ENCODE results near the gene CAMK2B. TPM values are rescaled to one million over a fixed set of nuclear protein-coding genes. Genes with fewer than 3 reads are reported as not detected.

Gene CAMK2B
- total RNA-seq, 1 experiment from 2014 or later = 0.13 TPM

DNA sequence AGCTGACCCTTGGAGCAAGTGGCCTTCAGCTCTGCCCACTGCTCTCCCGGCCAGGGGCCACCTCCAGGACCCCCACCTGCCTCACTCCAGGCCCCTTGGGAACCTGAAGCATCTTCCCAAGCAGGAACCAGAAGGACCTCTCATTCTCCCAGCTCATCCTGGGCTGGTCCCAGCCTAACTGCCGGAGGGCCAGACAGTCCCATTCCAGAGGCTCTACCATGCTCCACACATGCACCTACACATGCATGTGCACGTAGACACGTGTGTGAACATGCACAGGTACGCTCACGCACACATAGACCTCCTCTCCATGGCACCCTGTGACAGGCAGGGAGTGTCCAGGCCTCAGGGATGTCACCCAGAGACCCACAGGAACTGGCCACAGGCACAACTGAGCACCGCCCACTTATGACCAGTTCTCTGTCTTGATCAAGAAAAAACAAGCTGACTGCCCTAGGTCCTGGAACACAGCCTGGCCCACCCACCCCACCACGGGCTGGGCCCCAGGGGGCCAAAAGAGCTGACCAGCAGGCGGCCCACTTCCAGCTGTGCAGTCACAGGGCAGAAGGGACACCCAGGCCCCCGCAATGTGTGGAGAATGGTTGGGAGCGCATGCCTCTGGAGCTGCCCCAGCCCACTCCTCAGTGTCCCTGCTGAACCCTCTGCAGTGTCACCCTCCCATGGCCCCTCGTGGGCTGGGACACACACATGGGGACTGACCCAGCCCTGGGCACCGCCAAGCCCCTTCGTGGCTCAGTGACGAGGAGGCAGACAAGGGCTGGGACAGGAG, 43.4 kb downstream of the CAMK2B start:
- DNase-seq (ENCODE audit: low read depth, low spot score) = no peak
- in situ Hi-C loops (cut with HindIII; ENCODE audit: low pct_unique_long_range_greater_than_20kb, low sequenced_read_pairs) = no loop called here

DNA sequence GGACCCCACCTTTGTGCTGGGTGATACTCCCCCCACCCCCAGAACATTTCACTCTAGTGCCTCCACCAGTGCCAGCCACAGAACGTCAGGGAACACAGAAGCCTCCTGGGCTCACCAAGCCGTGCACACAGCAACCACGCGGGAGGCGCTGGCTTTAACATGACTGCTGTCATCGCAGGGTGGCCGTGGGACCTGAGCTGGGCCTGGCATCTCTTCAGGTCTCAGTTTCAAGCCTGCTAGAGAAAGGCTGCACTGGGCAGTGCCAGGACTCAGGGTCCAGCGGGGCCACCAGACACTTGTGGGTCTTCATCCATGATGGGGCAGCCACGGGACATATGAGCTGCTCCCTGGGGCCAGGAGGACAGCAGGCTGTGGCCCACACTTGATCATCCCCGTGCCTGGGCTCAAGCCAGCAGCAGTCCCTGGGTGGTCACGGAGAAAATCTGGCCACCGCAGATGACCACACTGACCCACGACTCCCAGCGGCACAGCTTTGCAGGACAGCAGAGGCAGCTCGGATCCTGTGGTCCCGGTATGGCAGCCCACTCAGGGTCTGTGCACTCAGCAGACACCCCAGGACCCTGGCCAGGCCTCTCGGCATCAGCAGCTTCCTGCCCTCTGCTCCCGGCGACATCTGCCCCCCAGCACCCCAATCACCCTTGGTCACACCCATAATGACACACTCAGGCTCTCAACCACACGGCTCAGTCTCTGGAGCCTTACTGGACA, 44.2 kb downstream of the CAMK2B start:
- no peak for DNase-seq (ENCODE audit: low read depth, low spot score)
- in situ Hi-C loops (cut with HindIII; ENCODE audit: low pct_unique_long_range_greater_than_20kb, low sequenced_read_pairs) = no loop called here

DNA sequence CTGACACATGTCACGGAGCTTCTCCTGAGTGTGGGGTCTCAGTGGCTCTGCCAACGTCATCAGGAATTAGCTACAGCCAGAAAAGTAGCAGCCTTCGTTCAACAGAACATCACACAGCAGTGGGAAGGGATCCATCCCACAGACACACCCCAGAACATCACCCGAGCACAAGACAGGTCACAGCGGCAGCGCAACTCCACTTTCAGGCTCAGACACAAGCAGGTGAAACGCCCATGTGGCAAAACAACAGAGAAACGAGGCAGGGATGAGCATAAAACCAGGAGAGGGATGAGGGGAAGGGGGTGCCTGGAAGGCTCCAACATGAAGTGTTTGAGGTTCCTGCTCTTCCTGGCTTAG, 44.8 kb downstream of the CAMK2B start:
- DNase-seq (ENCODE audit: low read depth, low spot score) = no peak
- in situ Hi-C loops (cut with HindIII; ENCODE audit: low pct_unique_long_range_greater_than_20kb, low sequenced_read_pairs) = no loop called here

DNA sequence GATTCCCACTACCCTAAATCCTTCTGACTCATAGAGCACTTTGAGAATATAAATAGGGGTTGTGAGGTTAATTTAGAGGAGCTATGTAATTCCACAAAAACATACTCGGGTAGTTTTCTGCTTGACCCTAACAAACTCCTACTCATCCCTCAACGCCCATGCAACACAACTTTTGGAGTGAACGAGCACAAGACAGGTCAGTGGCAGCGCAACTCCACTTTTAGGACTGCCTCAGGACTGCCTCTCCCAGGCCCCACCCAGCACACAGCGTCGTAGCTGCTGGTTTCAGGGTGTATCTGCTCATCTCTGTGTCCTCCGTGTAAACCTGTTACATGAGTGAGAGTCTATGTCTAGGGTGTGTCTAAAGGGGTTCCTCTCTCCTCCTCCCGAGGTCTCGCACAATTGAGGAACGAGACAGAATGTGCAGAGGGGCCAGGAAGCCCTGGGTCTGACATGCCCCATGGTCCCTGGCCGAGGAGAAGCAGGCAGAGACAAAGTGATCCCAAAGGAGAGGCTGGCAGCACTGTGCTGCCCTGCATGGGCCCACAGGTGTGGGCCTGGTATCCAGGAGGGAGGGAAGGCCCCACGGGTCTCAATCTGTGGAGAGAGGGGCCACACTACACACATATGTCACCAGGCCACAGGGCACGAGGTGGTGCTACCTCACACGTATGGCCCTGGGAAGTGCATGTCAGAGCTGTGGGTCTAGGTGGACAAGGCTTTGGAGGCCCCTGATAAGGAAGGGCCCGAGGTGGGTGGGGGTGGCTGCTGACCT, 45.5 kb downstream of the CAMK2B start:
- DNase-seq (ENCODE audit: low read depth, low spot score) = no peak
- in situ Hi-C loops (cut with HindIII; ENCODE audit: low pct_unique_long_range_greater_than_20kb, low sequenced_read_pairs) = no loop called here

DNA sequence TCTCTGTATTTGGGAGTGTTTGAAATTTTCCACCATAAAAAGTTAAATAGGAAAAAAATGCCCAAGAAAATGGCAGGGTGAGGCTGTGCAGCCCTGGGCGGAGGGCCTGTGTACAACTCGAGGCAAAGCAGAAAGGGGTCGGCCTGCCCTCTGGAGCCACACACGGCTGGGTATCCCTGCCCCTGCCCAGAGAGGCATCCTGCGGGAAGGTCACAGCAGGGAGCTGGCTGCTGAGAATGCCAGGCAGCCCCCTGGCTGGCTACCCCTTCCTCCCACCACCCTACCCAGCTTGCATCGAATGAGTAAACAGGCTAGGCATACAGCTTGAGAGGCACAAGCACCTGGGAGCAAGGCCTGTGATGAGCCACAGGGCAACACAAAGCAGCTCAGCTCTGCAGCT, 46.1 kb downstream of the CAMK2B start:
- in situ Hi-C loops (cut with HindIII; ENCODE audit: low pct_unique_long_range_greater_than_20kb, low sequenced_read_pairs) = no loop called here

DNA sequence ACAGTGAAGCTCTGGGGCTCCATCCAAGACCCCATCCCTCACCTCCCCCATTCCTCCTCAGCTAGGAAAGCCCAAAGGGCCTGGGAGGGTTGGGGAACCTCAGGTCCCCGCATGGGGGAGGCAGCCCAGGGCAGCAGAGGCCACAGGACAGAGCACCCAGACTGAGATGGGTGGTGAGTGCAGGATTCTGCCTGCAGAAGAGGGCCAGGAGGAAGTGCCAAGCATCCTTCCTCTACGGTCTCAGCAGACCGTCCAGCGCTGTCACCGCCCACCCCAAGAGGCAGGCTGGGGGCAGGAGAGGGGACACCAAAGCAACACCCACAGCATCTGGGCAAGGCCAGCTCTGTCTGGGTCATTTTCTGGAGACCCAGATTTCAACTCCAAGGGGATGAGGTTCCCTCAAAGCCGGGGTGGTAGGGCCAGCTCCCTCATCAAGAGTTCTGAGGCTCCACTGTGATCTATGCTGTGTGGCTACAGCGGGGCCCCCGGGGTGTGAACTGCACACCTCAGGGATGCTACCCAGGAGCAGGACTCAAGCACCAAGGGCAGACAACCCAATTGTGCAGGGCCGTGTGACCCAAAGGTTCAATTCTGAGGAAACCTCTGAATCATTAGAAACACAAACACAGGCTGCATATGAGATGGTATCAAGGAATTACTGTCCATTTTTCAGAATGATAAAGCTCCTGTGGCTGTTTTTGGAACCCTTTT, 46.8 kb downstream of the CAMK2B start:
- DNase-seq (ENCODE audit: low read depth, low spot score) = no peak
- in situ Hi-C loops (cut with HindIII; ENCODE audit: low pct_unique_long_range_greater_than_20kb, low sequenced_read_pairs) = no loop called here

More for the DNA sequence above, 46.1 kb downstream of the CAMK2B start:
- no peak for DNase-seq (ENCODE audit: low read depth, low spot score)

DNA sequence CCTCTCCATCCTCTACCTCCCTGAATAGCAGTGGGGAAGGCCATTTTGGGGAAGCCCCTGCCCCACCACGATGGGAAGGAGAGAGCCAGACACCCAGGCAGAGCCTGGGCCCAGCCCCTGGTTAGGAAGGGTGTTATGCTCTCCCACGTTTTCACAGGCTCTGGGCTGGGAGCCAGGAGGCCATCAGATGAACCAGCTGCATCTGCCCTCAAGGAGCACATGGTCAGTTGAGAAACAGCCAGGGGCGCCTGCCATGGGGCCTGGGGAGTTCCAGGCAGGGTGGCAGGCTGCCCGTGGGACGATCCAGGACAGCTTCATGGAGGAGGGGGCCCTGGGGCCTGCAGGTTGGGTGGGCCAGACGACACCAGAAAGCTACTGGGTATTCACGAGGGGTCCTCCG, 47.5 kb downstream of the CAMK2B start:
- in situ Hi-C loops (cut with HindIII; ENCODE audit: low pct_unique_long_range_greater_than_20kb, low sequenced_read_pairs) = no loop called here
- no peak for DNase-seq (ENCODE audit: low read depth, low spot score)

DNA sequence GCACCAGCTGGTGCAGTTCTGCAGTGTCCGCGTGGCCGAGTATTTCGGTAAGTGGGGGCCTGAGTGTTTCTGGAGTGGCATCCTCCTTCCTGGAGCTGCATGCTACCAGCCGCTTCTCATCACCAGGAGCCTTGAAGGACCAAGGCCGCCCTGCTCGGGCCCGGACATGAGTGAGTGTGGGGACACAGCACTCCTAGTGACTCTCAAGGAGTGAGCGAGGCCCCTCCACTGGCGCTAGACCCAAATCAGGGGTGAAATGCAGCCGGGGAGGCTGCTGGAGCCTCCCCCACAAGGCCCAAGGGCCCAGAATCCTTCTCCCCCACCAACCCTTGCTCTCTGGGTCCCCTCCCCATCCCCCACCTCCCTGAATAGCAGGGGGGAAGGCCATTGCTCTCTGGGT, 48.0 kb downstream of the CAMK2B start:
- in situ Hi-C loops (cut with HindIII; ENCODE audit: low pct_unique_long_range_greater_than_20kb, low sequenced_read_pairs) = no loop called here
- DNase-seq (ENCODE audit: low read depth, low spot score) = no peak

DNA sequence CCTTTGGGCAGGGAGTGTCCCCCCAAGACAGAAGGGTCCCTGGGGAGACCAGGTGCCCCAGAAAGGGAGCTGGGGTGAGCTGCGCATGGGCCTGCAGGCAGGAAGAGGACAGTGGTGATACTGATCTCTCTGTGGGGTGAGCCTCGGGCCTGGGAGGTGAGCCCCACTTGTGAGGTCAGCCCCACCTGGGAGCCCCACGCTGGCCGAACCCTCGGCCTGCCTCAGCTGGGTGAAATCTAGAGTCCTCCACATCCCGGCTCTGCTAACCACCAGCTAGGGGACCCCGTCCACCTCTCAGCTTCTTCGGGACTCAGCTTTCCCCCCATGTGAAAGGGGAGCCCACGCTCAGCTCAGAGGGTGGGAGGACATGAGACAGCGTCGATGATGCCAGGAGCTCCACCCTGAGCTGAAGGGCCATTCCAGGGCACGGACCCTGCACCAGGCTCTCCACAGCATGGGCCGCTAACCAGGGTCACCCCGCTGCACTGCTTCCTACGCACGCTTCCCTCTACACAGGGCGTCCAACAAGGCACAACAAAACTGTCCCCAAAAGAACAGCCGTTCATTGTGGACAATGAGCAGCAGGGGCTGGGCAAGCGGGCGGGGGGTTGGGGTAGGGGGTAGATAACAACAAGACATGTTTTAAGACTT, 48.7 kb downstream of the CAMK2B start:
- DNase-seq (ENCODE audit: low read depth, low spot score) = no peak
- in situ Hi-C loops (cut with HindIII; ENCODE audit: low pct_unique_long_range_greater_than_20kb, low sequenced_read_pairs) = no loop called here

DNA sequence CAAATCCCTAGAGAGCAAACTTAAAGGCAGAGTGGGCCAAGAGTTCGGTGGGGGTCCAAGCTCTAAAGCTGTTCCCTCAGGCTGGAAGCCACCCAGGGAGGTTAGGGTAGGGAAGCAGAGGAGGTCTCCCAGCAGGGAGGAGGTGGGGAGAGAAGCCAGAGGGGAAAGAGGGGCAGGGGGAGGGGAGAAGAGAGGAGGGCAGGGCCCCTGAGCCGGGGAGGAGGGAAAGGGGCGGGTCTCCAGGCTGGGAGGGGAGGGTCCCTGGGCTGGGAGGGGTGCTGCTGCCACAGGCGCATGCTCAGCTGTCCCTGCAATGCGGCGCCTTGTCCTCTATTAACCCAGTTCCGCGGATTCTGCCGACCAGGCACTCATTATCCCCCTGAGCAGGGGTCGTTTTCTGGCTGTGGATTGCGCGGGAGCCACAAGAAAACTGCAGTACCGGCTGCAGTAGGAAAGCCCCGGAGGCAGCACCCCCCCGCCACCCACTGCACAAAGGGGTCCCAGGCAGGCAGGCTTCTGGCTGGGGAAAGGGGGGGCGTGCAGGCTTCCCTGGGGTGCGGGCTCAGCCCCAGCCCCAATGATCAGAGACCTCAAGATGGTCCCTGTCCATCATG, 49.3 kb downstream of the CAMK2B start:
- in situ Hi-C loops (cut with HindIII; ENCODE audit: low pct_unique_long_range_greater_than_20kb, low sequenced_read_pairs) = no loop called here
- DNase-seq (ENCODE audit: low read depth, low spot score) = no peak

DNA sequence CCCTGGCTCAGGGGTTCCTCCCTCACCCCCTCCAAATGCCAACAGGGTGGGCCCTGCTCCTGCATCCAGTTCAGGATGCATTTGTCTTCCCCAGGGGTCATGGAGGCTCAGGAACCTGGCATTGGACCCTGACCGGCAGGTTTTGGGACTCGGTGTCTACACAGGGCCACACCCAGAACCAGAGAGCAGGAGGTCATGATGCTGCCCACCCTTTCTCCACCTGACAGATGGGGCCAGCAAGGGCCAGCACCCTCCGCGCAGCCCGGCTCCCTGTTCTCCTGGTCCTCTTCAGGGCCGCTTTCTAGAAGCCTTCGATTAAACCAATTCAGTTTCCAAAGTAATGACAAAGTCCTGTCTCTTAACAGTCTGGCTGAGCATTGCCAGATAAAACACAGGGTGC, 50.2 kb downstream of the CAMK2B start:
- in situ Hi-C loops (cut with HindIII; ENCODE audit: low pct_unique_long_range_greater_than_20kb, low sequenced_read_pairs) = no loop called here

DNA sequence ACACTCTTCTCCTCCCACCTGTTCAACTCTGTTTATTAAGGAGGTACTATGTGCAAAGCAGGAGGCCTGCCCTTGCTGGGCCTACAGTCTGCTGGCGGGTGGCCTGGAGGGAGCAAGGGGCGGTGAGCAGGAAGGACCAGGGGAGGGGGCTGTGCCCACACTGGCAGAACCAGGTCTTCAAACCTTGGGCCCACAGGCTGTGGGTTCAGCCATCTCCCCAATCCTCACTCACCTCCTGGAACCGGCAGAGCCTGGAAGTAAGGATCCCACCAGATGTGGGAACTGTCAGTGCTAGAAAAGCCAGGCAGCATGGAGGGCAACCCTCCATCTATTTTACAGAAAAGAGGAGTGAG, 50.8 kb downstream of the CAMK2B start:
- in situ Hi-C loops (cut with HindIII; ENCODE audit: low pct_unique_long_range_greater_than_20kb, low sequenced_read_pairs) = no loop called here
- no peak for DNase-seq (ENCODE audit: low read depth, low spot score)

More for the DNA sequence above, 50.2 kb downstream of the CAMK2B start:
- no peak for DNase-seq (ENCODE audit: low read depth, low spot score)

DNA sequence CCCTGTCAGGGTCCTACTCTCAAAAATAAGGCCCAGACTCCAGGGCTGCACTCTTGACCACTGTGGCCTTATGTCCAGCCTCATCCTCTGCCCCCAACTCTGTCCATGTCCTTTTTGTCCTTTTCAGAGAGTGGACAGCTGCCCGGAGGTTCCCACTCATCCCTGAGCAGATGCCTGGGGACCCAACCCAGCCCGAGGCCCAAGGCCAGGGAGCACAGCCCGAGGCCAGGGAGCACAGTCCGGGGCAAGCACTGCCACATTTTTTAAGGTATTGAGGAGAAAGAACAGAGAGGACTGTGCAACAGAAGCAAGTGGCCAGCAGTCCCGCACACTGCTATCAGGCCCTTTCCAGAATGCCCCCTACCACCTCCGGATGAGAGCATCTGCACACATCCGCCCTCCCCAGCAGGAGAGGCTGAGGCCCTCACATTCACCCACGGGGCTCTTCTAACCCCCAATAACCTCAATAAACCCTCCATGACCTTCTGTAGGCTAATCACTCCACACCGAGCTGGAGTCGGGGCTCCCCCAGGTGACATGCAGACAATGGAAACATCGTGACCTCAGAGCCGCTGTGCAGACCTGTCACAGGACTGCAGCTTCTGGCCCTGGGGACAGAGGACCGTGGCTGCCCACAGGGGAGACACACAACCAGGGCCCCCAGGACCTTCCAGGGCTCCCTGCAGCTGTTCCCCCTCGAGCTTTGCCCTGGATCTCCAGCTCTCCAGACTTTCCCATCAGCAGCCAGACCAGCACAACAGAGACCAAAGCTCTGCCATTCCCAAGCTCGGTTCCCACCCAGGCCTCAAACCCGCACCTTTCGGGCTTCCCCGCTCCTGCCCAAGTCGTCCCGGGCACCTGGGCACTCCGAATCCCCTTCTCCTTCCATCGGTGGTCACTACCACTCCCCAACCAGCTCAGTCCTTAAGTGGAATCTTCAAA, 51.4 kb downstream of the CAMK2B start:
- in situ Hi-C loops (cut with HindIII; ENCODE audit: low pct_unique_long_range_greater_than_20kb, low sequenced_read_pairs) = no loop called here
- no peak for DNase-seq (ENCODE audit: low read depth, low spot score)

DNA sequence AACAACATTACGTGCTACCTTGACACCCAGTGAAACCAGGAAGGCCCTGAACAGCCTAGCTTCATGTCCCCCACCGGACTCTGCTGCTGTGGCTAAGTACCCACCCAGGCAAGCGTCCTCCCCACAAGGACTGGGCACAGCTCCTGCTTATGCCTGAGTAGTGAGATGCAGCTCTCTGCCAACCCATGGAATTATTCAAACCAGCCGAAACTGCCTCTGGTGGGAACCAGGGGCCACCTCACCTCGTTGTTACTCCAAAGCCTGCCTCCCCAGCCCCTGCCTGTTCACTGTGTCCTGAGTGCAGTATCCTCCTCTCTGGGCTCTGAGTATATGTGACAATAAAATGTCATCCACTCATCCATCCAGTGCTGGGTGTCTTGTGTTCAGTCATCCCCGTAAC, 52.4 kb downstream of the CAMK2B start:
- in situ Hi-C loops (cut with HindIII; ENCODE audit: low pct_unique_long_range_greater_than_20kb, low sequenced_read_pairs) = no loop called here

DNA sequence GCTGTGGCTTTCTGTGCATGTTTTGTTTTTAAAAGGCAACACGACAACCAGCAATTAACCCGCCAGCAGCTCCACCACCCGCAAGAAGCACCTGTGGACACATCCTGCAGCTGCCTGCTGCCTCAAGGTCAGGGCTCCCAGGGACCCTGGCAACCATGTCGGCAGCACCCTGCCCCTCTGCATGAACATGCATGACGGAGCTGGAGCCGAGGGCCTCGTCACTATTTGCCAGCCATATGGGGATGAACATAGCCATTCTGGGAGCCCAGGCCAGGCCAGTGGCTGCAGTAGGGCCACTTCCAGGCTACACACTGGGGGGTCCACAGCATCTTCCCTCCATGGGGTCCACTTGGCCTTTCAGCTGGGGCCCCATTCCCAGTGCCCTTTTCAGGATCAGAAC, 52.9 kb downstream of the CAMK2B start:
- in situ Hi-C loops (cut with HindIII; ENCODE audit: low pct_unique_long_range_greater_than_20kb, low sequenced_read_pairs) = no loop called here
- no peak for DNase-seq (ENCODE audit: low read depth, low spot score)

More for the DNA sequence above, 52.4 kb downstream of the CAMK2B start:
- DNase-seq (ENCODE audit: low read depth, low spot score) = no peak

DNA sequence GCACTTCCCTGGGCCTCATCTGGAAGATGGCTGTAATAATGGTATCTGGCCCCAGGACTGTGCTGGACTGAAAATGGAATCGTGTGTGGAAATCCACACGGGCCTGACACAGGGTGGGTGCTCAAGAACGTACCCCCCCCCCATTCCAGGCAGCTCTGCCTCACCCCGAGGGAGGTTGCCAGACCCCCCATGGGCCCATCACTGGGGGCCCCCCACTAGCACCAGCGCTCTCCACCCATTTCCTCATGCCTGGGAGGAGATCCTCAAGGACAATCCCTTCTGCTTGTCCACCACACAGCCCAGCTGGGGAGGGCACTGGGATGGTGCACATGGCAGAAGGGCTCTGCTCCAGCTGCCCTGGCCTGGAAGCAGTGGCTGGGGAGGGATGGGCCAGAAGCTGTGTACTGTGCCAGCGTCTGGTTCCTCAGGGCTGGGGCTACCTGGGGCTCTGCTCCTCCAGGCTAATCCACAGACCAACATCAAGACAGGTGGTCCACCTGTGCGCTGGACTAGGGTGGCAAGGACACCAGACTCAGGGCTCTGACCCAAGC, 55.4 kb downstream of the CAMK2B start:
- in situ Hi-C loops (cut with HindIII; ENCODE audit: low pct_unique_long_range_greater_than_20kb, low sequenced_read_pairs) = no loop called here
- DNase-seq (ENCODE audit: low read depth, low spot score) = no peak

Measured in SK-MEL-5 (cell line).